HG03520 (cell line): ENCODE data around the gene ATPAF1.
"Not testable (repeated sequence)": the region's sequence is repeated elsewhere in the genome, so short reads cannot be mapped to it uniquely, and the experiment has no call there.

ENCODE experiments used
- ATAC-seq: cut with Tn5 transposase; IDR thresholded peaks from one replicate; pipeline ENCODE4 v1.9.1; 2021; ENCODE audit warnings: mild to moderate bottlenecking, moderate library complexity; ENCODE audit not compliant: unreplicated experiment

ATPAF1 gene, protein sequence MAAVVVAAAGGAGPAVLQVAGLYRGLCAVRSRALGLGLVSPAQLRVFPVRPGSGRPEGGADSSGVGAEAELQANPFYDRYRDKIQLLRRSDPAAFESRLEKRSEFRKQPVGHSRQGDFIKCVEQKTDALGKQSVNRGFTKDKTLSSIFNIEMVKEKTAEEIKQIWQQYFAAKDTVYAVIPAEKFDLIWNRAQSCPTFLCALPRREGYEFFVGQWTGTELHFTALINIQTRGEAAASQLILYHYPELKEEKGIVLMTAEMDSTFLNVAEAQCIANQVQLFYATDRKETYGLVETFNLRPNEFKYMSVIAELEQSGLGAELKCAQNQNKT

DNA sequence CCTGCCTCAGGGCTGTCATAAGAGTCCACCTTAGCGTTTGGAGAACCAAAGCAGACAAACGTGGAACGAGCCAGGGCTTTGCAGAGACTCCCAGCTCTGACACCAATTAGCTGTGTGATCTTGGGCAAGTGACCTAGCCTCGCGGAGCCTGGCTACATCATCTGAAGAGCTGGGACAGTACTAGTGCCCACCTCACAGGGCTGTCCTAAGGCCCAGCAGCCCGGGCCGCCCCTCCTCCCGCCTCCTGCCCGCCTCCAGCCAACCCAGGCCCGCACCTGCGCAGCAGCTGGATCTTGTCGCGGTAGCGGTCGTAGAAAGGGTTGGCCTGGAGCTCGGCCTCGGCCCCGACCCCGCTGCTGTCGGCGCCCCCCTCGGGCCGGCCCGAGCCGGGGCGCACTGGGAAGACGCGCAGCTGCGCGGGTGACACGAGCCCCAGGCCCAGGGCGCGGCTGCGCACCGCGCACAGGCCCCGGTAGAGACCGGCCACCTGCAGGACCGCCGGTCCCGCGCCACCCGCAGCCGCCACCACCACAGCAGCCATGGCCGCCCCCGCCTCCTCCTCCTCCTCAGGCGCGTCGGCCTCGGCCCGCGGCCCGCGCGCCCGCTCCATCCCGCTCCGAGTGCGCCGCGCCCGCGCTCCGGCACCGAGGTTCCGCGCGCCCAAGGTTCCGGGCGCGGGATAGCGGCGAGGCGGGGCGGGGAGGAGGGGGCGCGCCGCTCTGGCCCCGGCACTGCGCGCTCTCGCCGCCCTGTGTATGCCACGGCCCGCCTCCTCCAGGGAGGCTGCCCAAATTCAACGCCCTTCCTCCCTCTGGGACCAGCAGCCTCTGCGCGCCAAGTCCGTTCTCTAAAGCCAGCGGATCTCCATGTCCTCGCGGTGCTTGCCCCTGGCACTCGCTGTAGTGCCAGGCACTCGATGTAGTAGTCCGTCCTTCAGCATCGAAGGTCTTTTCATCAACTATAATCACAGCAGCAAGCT, at the start of gene ATPAF1:
Gene ATPAF1 (minus strand): TSS at position 583 of the 979 bp plus-strand sequence. CDS start 42 bp downstream, at position 541.
- ATAC-seq = peak; percentile 64

DNA sequence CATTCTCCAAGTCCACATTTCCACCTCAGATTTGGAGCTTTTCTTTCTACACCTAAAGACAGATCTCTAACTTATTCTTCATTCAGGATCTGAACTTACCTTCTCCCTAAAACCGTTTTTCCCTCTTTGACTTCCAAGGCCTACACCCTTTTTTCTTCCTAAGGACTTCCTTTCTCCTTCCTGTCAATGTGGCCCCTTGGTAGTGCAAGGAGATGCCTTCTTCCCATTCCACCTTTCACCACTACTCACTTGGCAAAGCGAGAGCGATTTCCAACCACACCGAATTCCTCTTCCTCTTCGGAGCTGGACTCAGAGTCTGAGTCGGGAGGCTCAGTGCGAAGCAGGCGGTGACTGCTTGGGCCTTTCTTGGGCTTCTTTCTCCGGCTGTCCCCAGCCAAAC, 49.5 kb upstream of the ATPAF1 start:
- no peak for ATAC-seq

DNA sequence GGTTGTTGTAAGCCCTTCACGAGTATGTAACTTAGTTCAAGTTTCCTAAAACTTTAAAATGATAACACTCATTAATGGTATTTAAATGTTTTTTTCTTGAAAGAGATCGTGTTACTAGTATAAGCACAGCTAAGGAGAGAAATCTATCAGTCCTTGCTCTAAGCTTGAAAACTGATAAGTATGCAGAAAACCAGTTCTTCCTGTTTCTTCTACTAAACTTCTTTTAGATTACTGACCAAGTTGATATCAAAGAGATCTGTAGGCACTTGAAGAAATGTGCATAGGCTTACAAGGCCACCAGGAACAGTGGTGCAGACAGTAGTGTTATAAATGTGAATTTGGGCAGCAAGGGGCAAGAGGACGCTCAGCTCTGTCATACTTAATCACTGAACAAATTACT, 46.8 kb upstream of the ATPAF1 start:
- no peak for ATAC-seq

DNA sequence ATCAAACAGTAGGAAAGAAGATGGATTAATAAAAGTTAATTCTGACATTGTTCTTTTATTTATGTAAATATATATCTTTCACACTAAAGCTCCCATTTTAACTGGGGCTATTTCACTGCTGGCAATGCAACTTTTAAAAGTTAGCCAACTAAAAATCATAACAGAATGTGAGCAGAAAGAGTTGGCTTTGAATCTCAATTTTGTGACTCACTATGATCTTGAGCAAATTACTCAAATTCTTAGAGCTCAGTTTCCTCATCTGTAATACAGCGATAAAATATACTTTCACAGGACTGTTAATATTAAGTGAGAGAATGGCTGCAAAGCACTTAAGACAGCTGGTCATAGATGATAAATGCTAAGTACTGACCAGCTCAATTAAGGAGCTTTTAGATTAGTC, 40.0 kb upstream of the ATPAF1 start:
- ATAC-seq = no peak

DNA sequence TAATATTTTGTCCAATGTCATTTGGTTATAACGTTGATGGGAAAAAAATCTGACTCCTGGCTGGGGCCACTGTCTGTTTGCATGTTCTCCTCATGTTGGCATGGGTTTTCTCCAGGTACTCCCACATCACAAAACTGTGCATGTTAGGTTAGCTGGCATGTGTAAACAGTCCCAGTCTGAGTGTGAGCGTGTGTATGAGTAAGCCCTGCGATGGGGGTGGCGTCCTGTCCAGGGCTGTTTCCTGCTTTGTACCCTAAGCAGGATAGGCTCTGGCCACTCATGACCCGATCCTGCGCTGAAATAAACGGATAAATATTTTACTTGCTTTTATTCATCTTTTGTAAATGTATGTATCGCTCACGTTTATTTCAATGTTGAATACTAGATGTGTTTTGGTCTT, 37.2 kb upstream of the ATPAF1 start:
- no peak for ATAC-seq

DNA sequence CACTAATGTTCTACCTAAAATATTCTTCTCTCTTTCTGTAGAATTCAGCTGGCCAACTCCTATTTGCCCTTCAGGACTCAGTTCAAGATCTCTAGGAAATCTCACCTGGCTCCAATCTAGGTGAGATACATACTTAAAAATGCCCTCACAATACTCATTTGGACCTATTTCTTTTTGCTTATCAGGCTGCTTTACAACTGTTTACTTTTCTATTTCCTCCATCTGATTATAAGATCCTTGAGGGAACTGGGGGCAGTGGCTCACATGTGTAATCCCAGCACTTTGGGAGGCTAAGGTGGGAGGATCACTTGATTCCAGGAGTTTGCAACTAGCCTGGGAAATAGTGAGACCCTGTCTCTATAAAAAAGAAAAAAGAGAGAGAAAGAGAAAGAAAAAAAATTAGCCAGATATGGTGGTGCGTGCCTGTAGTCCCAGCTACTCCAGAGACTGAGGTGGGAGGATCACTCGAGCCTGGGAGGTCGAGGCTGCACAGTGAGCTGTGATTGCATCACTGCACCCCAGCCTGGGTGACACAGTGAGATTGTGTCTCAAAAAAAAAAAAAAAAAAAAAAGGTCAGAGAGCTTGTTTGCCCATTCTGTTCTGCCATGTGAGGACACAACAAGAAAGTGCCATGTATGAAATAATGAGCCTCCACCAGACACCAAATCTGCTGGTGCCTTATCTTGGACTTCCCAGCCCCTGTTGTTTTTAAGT, 35.9 kb upstream of the ATPAF1 start:
- no peak for ATAC-seq

DNA sequence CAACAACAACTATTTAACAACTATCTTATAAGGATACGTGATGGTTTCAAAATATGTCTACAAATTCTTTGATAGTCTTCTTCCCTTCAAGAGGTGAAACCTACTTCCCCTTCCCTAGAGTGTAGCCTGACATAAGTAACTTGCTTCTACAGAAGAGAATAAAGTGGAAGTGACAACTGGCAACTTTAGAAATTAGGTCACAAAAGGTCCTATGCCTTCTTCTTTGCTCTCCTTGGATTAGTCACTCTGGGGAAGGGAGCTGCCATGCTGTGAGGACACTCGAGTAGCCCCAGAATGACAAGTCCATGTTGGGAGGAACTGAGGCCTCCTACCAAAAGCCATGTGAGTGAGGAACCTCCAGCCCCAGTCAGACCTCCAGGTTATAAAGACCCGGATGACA, 31.5 kb upstream of the ATPAF1 start:
- ATAC-seq = no peak

DNA sequence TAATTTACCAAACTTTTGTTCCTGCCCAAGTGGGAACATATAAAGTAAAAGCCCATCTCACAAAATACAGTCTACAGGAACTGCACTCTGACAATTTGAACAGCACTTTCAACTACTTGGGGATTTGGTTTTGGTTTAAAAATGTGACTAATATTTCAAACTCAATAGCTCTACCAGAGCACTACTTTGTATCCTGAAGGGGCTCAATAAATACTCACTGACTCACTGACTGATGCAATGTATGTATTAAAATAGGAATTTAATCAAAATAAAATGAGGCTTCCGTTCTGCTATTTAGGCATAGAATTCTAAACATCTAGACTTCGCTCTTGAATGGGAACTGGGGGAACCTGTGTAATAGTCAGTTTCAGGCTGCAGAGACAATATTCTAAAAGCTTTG, 28.9 kb upstream of the ATPAF1 start:
- ATAC-seq = no peak

DNA sequence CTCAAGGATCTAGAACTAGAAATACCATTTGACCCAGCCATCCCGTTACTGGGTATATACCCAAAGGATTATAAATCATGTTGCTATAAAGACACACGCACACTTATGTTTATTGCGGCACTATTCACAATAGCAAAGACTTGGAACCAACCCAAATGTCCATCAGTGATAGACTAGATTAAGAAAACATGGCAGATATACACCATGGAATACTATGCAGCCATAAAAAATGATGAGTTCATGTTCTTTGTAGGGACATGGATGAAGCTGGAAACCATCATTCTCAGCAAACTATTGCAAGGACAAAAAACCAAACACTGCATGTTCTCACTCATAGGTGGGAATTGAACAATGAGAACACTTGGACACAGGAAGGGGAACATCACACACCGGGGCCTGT, 26.5 kb upstream of the ATPAF1 start:
- not testable (repeated sequence) for ATAC-seq

DNA sequence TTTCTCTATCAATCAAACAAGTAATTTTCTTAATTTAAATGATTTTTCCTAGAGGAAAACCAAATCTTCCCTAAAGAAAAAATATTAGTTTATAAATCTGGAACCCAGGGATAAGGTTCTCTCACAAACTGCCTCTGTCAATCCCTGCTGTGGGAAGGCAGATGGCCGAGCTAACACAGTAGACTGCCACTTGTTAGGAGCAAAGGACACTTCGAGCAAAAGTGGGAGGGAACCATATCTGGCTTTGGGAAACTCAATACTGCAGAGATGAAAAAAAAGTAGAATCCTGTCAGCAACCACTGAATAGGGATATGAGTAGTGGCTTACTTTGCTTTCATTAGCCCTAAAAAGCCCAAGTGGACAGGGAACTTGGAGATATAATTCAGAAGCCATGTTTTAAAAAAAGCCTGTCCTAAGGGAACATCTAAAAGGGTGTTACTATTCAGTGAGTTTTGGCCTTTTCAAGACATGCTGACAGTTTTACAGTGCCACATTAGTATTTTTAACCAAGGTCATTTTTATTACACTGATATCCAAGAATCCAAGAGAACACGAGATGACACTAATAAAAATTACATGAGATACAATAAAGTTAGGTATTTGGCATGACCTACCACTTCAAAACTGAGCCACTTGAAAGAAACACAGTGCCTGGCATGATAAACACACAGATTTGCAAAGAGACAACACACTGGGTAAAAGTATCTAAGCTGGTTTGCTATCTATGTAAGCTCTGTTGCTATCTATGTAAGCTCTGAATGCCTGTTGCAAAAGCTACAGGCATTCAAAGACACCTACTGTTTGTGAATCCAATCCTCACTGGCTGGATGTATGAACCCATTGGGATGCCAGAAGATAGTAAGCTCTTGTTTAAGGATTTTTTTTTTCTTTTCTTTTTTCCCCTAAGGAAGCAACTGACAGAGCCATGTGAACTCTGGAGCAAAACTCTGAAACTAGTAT, 24.9 kb upstream of the ATPAF1 start:
- ATAC-seq = no peak

DNA sequence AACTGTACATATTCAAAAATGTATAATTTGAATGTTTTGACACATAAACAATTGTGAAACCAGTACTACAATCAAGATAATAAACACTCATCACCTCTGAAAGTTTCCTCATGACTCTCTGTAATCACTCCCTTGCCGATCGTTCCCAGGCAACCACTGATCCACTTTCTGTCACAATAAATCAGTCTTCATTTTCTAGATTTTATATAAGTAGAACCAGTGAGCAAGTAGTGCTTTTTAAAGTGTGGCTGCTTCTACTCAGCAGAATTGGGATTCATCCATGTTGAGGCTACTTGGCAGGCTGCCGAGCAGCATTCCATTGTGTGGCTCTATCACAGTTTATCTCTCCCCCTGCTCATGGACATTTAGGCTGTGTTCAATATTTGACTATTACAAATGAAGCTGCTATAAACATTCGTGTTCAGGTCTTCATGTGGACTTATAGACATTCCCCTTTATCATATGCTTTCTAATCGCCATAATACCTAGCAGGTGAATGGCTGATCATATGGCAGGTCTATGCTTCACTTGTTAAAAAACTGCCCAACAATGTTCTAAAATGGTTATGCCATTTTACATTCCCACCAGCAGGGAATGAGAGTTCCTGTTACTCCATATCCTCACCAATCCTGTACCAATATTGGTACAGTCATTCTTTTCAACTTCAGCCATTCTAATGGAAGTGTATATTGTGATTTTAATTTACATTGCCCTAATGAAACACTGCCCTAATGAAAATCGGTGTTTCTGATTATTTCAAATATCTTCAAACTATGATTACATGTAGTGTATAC, 24.0 kb upstream of the ATPAF1 start:
- no peak for ATAC-seq

DNA sequence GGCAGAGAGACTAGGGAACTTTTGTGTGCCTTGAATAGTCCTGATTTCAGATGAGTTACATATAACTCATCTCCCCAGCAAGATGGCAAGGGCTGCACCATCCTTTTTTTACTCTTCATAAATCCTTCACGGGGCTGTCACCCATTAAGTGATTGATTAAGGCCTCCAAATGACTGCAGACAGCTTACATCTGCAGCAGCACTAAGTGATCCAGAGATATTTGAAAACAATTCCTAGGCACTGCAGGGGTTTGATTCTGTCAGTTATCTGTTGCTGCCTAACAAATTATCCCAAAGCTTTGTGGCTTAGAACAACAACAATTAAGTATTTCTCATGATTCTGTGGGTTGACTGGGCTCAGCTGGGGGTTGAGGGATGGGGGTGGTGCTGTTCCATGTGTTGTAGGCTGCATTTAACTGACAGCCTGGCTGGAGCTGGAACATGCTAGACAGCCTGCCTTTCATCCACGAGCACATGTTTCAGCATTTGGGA, 22.8 kb upstream of the ATPAF1 start:
- no peak for ATAC-seq

DNA sequence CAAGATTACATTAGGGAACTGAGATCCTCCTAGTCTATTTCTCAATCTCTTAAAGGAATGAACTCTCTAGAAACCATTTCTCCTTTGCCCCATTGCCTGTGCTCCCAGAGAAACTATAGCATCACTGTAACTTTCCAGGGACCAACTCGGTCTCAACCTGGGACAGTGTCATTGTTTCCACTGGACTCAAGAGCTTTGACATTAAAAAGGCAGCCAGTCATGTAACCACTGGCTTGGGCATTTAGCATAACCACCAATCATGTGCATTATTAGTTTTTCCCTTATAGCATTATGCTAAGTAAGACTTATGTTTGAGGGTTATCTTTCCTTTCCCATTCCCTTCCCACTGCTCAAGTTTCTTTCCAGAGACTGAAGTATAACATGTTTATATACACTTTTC, 21.7 kb upstream of the ATPAF1 start:
- no peak for ATAC-seq

DNA sequence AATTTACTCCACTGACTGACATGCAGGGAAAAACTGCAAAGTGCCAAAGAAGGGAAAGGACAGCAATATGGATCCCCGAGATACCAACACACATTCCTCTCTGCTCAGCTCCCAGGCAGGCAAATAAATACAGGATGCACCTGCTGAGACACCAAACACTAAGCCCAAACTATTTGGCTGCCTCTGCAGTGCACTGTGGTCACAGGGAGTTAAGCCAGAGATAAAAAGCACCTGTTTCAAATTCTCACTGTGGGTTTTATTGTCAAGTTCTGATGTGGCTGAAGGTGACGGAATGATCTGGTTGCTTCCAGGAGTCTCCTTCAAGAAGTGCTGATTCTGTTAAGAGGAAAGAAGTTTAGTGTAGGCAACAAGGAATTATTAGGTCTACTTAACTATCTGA, 21.2 kb upstream of the ATPAF1 start:
- ATAC-seq = no peak

DNA sequence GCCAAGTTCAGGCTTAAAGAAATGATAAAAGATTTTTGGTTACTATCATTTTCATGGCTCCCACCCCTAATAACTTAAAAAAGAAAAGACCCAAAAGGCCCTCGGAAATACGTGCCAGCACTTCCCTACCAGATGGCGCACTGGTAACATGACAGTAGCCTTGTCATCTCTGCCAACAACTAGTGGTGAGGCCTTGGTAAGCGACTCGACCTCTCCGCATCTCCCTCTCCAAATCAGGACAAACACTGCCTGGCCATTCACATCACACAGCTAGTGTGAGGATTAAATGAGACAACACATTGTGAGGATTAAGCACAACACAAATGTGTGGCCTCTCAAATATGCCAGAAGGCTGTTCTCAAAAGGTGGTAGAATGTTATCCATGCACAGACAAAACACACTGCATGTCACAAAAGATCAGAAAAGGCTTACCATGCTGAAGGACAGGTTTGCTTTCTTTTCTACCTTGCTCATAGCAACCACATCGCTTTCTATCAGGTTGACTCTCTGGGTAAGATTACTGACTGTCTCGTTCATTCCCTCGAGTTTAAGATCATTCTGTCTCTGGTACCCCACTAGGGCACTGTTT, 19.9 kb upstream of the ATPAF1 start:
- ATAC-seq = no peak

DNA sequence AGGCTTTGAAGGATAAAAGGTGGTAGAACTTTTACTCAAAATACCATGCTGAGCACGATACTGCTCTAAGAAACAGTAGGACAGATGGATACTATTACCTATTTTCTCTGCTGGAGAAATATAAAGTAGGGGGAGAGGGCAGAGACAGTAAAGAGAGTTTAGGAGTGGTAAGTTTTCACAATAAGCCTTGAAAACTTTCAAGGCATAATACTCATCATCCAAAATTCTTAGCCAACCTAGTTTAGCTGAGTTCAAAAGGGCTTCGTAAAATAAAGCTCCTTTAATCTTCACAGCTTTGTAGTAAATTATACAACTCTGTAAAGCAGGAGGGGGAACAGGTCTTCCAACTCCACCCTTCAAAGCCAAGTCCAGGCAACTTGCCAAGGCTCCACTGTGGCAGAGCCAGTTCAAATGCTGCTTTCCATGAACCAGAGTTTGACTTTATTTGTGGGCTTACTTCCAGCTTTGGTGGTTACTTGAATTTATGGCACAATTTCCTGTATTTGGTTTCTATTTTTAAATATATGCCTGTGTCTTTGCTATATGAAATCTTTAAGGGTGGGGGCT, 19.0 kb upstream of the ATPAF1 start:
- no peak for ATAC-seq

DNA sequence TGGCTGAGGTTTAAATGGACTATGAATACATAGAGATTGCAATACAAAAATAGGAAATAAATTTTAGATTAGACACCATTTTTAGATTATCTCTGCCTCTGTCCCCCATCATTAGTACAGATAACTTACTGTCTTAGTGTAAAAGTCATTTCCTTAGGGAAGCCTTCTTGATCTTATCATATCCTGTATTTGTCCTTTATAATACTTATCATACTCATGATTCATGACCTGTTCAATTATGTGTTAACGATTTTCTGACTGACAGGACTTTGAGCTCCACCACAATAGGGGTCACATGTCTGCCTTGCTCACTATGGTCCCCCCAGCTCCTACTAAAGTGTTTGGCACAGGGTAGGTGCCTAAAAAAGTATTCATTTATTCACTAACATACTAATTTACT, 18.1 kb upstream of the ATPAF1 start:
- no peak for ATAC-seq

DNA sequence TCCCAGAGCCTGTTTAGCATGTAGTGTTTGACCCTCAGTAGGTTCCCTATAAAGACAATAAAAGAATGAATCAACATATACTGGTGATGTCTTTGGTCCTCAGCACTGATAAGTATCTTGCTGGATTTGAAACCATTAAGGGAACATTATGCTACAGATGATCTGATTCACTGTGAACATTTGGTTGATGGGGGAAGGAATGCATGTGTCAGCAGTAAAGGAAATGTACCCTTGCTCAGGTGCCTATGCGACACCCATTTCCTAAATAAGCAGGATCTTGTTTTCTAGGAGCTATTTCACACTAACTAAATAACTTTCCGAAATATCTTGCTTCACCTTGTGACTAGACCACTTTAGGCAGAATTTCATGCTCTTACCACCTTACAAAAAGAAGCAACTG, 16.5 kb upstream of the ATPAF1 start:
- ATAC-seq = no peak

DNA sequence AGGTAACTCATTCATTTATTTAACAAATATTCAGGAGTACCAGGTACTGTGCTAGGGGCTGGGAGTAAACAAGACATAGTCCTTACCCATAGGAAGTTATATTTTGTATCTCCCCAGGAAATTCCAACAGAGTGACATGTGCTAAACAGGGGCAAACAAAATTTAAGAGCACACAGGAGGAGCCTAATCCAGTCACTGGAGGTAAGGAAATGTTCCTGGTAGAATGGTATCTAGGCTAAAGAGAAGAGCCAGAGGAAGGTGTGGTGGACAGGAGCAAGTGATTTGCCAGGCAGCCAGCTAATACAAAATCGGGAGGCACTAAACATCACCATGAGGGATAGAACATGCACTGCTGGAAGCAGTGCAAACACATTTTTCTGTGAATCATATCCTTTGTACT, 13.9 kb upstream of the ATPAF1 start:
- no peak for ATAC-seq
